ENCODE results near the gene KANSL1L.

DNA sequence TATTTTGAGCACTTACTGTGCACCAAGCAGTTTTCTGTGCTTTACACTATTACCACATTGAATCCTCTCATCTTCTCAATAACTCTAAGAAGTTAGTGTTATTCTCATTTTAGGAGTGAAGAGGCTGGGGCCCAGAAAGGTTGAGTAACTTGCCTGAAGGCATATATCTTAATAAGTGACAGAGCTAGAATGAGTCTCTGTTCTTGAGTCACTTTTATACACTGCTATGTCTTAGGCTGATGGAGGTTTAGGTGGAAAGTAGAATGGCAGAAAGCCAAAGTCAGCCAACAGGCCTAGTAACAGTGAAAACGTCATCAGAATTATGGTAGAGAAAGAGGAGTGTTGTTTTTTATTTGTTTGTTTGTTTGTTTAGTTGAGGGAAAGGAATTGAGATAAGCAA, 196.6 kb downstream of the KANSL1L start:
- TF ChIP-seq POLR2A (IDR thresholded peaks at IDR 0.05; ENCODE audit: extremely low read depth, insufficient read length), result no peak
- TF ChIP-seq, protein P1, sequence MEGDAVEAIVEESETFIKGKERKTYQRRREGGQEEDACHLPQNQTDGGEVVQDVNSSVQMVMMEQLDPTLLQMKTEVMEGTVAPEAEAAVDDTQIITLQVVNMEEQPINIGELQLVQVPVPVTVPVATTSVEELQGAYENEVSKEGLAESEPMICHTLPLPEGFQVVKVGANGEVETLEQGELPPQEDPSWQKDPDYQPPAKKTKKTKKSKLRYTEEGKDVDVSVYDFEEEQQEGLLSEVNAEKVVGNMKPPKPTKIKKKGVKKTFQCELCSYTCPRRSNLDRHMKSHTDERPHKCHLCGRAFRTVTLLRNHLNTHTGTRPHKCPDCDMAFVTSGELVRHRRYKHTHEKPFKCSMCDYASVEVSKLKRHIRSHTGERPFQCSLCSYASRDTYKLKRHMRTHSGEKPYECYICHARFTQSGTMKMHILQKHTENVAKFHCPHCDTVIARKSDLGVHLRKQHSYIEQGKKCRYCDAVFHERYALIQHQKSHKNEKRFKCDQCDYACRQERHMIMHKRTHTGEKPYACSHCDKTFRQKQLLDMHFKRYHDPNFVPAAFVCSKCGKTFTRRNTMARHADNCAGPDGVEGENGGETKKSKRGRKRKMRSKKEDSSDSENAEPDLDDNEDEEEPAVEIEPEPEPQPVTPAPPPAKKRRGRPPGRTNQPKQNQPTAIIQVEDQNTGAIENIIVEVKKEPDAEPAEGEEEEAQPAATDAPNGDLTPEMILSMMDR (IDR thresholded peaks at IDR 0.05; ENCODE audit: low read depth, low read length), result no peak

All from NB4 (cell line).